Liver (tissue), 9 donors: ENCODE data around the gene HAUS2. TPM values are rescaled to one million over a fixed set of nuclear protein-coding genes. Genes with fewer than 3 reads are reported as not detected.

Experiments
- DNase-seq: peaks from one replicate; pipeline ENCODE4 v3.0.0-alpha.2; 2017; ENCODE audit warnings: low spot score
- H3K27ac ChIP-seq, 2 donors: one replicate each; pipeline ENCODE4 v1.7.0; 2013; ENCODE audit warnings: inconsistent platforms in 2 of 2, low read length in 2 of 2, control low read depth in 1 of 2, low read depth in 1 of 2, mild to moderate bottlenecking in 1 of 2
- H3K27me3 ChIP-seq, 4 donors: one replicate each; pipeline versions ENCODE4 v1.6.1 to v1.7.0; 2013; ENCODE audit warnings: low read length in 3 of 4, inconsistent platforms in 1 of 4, mild to moderate bottlenecking in 1 of 4, moderate library complexity in 1 of 4; ENCODE audit not compliant: control insufficient read depth in 4 of 4, insufficient read depth in 4 of 4
- H3K36me3 ChIP-seq, 4 donors: one replicate each; pipeline versions ENCODE4 v1.6.1 to v1.7.0; 2013; ENCODE audit warnings: low read length in 3 of 4, mild to moderate bottlenecking in 3 of 4, low read depth in 1 of 4, moderate library complexity in 1 of 4; ENCODE audit not compliant: control insufficient read depth in 4 of 4, insufficient read depth in 3 of 4
- H3K4me1 ChIP-seq, 4 donors: one replicate each; pipeline versions ENCODE4 v1.6.1 to v1.7.0; 2013; ENCODE audit warnings: low read length in 3 of 4, mild to moderate bottlenecking in 3 of 4, moderate library complexity in 1 of 4; ENCODE audit not compliant: control insufficient read depth in 4 of 4, insufficient read depth in 4 of 4
- H3K4me3 ChIP-seq, 3 donors: one replicate each; pipeline versions ENCODE4 v1.6.1 to v1.7.0; 2013; ENCODE audit warnings: low read length in 3 of 3, control low read depth in 1 of 3, low read depth in 1 of 3, mild to moderate bottlenecking in 1 of 3
- H3K9ac ChIP-seq, 2 donors: one replicate each; pipeline ENCODE4 v1.7.0; 2013; ENCODE audit warnings: low read length in 2 of 2, mild to moderate bottlenecking in 2 of 2, moderate library complexity in 2 of 2, control low read depth in 1 of 2, low read depth in 1 of 2
- H3K9me3 ChIP-seq, 4 donors: one replicate each; pipeline versions ENCODE4 v1.6.1 to v1.7.0; 2013; ENCODE audit warnings: low read length in 3 of 4; ENCODE audit not compliant: control insufficient read depth in 4 of 4
- EGR1 ChIP-seq, 2 donors: IDR thresholded peaks; 2 replicates each; pipeline ENCODE4 v1.6.1; 2016 to 2018; ENCODE audit warnings: antibody characterized with exemption in 2 of 2, low read depth in 2 of 2
- FOXA1 ChIP-seq: IDR thresholded peaks from 2 replicates; pipeline ENCODE4 v1.6.1; 2016; ENCODE audit warnings: antibody characterized with exemption
- FOXA2 ChIP-seq: IDR thresholded peaks from 2 replicates; pipeline ENCODE4 v1.6.1; 2016; ENCODE audit warnings: antibody characterized with exemption
- GABPA ChIP-seq, 2 donors: IDR thresholded peaks in 1 of 2; conservative IDR thresholded peaks in 1 of 2; 2 replicates each; pipeline ENCODE4 v1.6.1; 2016; ENCODE audit warnings: antibody characterized with exemption in 2 of 2, mild to moderate bottlenecking in 1 of 2, moderate library complexity in 1 of 2
- HNF4G ChIP-seq: IDR thresholded peaks from 2 replicates; pipeline ENCODE4 v1.6.1; 2016; ENCODE audit warnings: antibody characterized with exemption
- JUND ChIP-seq, 2 donors: IDR thresholded peaks; 2 replicates each; pipeline ENCODE4 v1.6.1; 2016; ENCODE audit warnings: antibody characterized with exemption in 2 of 2
- NR2F2 ChIP-seq: IDR thresholded peaks from 2 replicates; pipeline ENCODE4 v1.6.1; 2016; ENCODE audit warnings: antibody characterized with exemption
- RAD21 ChIP-seq, 2 donors: IDR thresholded peaks; 2 replicates each; pipeline ENCODE4 v1.6.1; 2016; ENCODE audit warnings: antibody characterized with exemption in 2 of 2, mild to moderate bottlenecking in 2 of 2
- SP1 ChIP-seq: IDR thresholded peaks from 2 replicates; pipeline ENCODE4 v1.6.1; 2018; ENCODE audit warnings: antibody characterized with exemption, mild to moderate bottlenecking
- TAF1 ChIP-seq: conservative IDR thresholded peaks from 2 replicates; pipeline ENCODE4 v1.6.1; 2016; ENCODE audit warnings: antibody characterized with exemption, mild to moderate bottlenecking
- YY1 ChIP-seq: IDR thresholded peaks from 2 replicates; pipeline ENCODE4 v1.6.1; 2016; ENCODE audit warnings: antibody characterized with exemption, mild to moderate bottlenecking
- WGBS: extraction: QIAGEN DNeasy Blood & Tissue Kit; methylation state at CpG from one replicate; pipeline ENCODE4 v1.1.7; 2013; 5-methylcytosine and 5-hydroxymethylcytosine counted together
- polyA plus RNA-seq, 2 donors: library from polyadenylated mRNA; stranded (reverse) in 1 of 2; unstranded in 1 of 2; fragments of 200-250 nt in 1 of 2; fragments of >200 nt in 1 of 2; fragmentation: Nextera tagmentation in 1 of 2; extraction: Ambion mirVana in 1 of 2; gene quantifications; one replicate each; pipeline versions ENCODE4 v1.2.1 to v1.2.3, GENCODE V29; 2013 to 2015
- total RNA-seq, 2 donors: library from RNA; depleted of rRNA; stranded (reverse); fragments of >200 nt; gene quantifications; one replicate each; pipeline ENCODE4 v1.2.3, GENCODE V29; 2014
- TF ChIP-seq, protein P1 (sequence below): fragments of 150-350 bp; IDR thresholded peaks from 2 replicates; pipeline ENCODE4 v1.5.1; 2017; ENCODE audit warnings: improper control_type of control experiment, low read depth, low read length; ENCODE audit not compliant: missing input control
- TF ChIP-seq, protein P2 (sequence below): IDR thresholded peaks from 2 replicates; pipeline ENCODE4 v1.6.1; 2016; ENCODE audit warnings: antibody characterized with exemption
- TF ChIP-seq, protein P3 (sequence below): IDR thresholded peaks from 2 replicates; pipeline ENCODE4 v1.6.1; 2016; ENCODE audit warnings: antibody characterized with exemption
- TF ChIP-seq, protein P4 (sequence below): IDR thresholded peaks from 2 replicates; pipeline ENCODE4 v1.6.1; 2016; ENCODE audit warnings: antibody characterized with exemption, mild to moderate bottlenecking
- TF ChIP-seq, protein P5 (sequence below): IDR thresholded peaks from 2 replicates; pipeline ENCODE4 v1.6.1; 2016; ENCODE audit warnings: antibody characterized with exemption
- donor health status: healthy.
- donor health status: healthy.
- donor health status: healthy.
- donor health status: healthy.
- donor health status: healthy.

The HAUS2 gene
- total and polyA plus RNA-seq, 4 donors = 4.1 to 23.2 (median 6.6) TPM

DNA sequence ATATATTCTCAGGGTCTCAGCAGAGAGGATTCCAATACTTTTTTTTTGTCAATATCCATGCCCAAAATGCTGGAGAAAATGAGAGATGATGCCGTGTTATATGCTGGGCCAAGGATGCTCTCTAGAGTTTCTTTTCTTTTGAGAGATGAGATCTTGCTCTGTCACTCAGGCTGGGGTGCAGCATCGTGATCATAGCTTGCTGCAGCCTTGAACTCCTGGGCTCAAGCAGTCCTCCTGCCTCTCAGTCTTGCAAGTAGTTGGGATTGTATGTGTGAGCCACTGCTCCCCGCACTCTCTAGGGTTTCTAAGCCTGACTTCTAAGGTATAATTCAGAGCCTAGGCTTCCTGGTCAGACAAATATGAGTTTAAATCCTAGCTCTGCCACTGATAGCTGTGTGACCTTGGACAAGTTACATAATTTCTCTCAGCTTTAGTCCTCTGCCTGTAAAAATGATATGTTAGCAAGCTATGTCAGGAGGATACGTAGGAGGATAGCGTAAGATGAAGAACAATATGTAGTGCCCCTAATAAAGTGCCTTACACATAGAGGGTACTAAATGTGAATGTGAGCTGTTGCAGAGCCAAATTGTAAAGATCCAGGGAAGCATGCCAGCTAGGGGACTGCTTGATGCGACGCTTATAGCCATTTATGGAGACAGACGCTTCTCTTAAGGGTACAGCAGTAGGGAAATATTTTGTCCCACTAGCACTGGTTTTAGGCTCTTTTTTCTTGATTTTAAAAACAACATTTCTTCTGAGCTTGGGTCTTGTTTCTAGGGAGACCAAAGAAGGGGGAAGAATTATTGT lies 34.1 kb downstream of the HAUS2 start:
- no peaks in the 10 kb centered on the region for H3K9me3 ChIP-seq
- H3K36me3 ChIP-seq = no peaks in the 10 kb centered on the region
- no peak overlapping the region for H3K4me3 ChIP-seq
- DNase-seq = no peak
- 89% methylated on average over 8 of the region's 8 CpGs for WGBS
- no peak overlapping the region for H3K9ac ChIP-seq
- no peaks in the 10 kb centered on the region for H3K27me3 ChIP-seq
- TF ChIP-seq YY1 = no peak
- TF ChIP-seq RAD21 (IDR thresholded peaks at IDR 0.05) = no peak
- TF ChIP-seq FOXA2 = no peak
- no peak for TF ChIP-seq TAF1
- TF ChIP-seq, protein P1, sequence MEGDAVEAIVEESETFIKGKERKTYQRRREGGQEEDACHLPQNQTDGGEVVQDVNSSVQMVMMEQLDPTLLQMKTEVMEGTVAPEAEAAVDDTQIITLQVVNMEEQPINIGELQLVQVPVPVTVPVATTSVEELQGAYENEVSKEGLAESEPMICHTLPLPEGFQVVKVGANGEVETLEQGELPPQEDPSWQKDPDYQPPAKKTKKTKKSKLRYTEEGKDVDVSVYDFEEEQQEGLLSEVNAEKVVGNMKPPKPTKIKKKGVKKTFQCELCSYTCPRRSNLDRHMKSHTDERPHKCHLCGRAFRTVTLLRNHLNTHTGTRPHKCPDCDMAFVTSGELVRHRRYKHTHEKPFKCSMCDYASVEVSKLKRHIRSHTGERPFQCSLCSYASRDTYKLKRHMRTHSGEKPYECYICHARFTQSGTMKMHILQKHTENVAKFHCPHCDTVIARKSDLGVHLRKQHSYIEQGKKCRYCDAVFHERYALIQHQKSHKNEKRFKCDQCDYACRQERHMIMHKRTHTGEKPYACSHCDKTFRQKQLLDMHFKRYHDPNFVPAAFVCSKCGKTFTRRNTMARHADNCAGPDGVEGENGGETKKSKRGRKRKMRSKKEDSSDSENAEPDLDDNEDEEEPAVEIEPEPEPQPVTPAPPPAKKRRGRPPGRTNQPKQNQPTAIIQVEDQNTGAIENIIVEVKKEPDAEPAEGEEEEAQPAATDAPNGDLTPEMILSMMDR = no peak
- no peak for TF ChIP-seq NR2F2
- no peak for TF ChIP-seq SP1
- TF ChIP-seq HNF4G = no peak
- no peak for TF ChIP-seq EGR1 (IDR thresholded peaks at IDR 0.05; ENCODE audit: low read depth in 2 of 2)
- no peak for TF ChIP-seq FOXA1
- TF ChIP-seq, protein P2, sequence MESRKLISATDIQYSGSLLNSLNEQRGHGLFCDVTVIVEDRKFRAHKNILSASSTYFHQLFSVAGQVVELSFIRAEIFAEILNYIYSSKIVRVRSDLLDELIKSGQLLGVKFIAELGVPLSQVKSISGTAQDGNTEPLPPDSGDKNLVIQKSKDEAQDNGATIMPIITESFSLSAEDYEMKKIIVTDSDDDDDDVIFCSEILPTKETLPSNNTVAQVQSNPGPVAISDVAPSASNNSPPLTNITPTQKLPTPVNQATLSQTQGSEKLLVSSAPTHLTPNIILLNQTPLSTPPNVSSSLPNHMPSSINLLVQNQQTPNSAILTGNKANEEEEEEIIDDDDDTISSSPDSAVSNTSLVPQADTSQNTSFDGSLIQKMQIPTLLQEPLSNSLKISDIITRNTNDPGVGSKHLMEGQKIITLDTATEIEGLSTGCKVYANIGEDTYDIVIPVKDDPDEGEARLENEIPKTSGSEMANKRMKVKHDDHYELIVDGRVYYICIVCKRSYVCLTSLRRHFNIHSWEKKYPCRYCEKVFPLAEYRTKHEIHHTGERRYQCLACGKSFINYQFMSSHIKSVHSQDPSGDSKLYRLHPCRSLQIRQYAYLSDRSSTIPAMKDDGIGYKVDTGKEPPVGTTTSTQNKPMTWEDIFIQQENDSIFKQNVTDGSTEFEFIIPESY = no peak
- TF ChIP-seq GABPA (IDR thresholded peaks at IDR 0.05 in 1 of 2, conservative IDR thresholded peaks at IDR 0.05 in 1 of 2) = no peak
- TF ChIP-seq JUND (IDR thresholded peaks at IDR 0.05) = no peak
- TF ChIP-seq, protein P3, sequence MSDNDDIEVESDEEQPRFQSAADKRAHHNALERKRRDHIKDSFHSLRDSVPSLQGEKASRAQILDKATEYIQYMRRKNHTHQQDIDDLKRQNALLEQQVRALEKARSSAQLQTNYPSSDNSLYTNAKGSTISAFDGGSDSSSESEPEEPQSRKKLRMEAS = no peak
- H3K27ac ChIP-seq = no peak overlapping the region
- peaks cover 0 to 4% (median 3%) of the 10 kb centered on the region in 4 donors for H3K4me1 ChIP-seq

DNA sequence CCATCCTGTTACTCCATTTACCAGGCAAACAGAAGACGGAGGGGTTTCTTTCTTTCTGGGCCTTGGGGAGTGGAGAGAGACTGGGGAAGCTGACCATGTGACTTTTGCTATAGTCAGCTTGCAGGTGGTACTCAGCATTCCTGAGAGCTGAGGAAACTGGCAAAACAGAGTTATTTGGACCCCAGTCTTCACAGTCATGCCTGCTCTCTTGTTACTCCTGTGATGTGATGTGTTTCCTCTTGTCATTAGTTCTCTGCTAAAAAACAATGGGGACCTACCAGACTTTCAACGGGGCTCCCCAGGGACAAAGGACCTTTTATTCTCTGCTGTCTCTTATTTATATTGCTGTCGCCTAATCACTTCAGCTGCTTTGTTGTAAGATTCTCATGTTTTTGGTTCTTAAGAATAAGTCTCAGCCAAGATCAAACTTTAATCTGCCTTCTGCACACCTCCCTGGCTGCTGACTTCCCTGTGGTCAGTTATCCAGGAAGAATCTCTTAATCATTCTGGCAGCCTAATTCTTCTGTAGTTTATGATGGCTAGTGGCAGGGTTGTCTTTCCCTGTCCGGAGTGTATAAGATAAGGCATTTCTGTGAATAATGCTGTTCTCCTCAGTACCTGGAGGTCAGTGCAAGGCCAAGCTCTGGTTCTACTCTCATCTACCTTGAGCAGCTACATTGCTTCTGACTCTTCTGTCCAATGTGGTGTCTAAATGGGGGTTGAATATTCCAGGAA lies 35.6 kb downstream of the HAUS2 start:
- Histone ChIP-seq H3K36me3 (no peaks in the 10 kb centered on the region), H3K4me1 (peaks cover 0 to 4% (median 3%) of the 10 kb centered on the region in 4 donors), H3K9me3 (no peaks in the 10 kb centered on the region), H3K9ac (no peak overlapping the region), H3K27me3 (no peaks in the 10 kb centered on the region), H3K4me3 (no peak overlapping the region), H3K27ac (no peak overlapping the region)
- no peak for DNase-seq
- TF ChIP-seq, protein P4, sequence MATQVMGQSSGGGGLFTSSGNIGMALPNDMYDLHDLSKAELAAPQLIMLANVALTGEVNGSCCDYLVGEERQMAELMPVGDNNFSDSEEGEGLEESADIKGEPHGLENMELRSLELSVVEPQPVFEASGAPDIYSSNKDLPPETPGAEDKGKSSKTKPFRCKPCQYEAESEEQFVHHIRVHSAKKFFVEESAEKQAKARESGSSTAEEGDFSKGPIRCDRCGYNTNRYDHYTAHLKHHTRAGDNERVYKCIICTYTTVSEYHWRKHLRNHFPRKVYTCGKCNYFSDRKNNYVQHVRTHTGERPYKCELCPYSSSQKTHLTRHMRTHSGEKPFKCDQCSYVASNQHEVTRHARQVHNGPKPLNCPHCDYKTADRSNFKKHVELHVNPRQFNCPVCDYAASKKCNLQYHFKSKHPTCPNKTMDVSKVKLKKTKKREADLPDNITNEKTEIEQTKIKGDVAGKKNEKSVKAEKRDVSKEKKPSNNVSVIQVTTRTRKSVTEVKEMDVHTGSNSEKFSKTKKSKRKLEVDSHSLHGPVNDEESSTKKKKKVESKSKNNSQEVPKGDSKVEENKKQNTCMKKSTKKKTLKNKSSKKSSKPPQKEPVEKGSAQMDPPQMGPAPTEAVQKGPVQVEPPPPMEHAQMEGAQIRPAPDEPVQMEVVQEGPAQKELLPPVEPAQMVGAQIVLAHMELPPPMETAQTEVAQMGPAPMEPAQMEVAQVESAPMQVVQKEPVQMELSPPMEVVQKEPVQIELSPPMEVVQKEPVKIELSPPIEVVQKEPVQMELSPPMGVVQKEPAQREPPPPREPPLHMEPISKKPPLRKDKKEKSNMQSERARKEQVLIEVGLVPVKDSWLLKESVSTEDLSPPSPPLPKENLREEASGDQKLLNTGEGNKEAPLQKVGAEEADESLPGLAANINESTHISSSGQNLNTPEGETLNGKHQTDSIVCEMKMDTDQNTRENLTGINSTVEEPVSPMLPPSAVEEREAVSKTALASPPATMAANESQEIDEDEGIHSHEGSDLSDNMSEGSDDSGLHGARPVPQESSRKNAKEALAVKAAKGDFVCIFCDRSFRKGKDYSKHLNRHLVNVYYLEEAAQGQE = no peak
- TF ChIP-seq, protein P1 = no peak
- no peak for TF ChIP-seq RAD21 (IDR thresholded peaks at IDR 0.05)
- TF ChIP-seq, protein P5, sequence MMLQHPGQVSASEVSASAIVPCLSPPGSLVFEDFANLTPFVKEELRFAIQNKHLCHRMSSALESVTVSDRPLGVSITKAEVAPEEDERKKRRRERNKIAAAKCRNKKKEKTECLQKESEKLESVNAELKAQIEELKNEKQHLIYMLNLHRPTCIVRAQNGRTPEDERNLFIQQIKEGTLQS = no peak
- no peak for TF ChIP-seq GABPA (IDR thresholded peaks at IDR 0.05 in 1 of 2, conservative IDR thresholded peaks at IDR 0.05 in 1 of 2)
- TF ChIP-seq NR2F2 = no peak
- TF ChIP-seq HNF4G = no peak
- 60% methylated on average over 4 of the region's 4 CpGs for WGBS
